ENCODE data around the gene RNF31. TPM values are rescaled to one million over a fixed set of nuclear protein-coding genes. Genes with fewer than 3 reads are reported as not detected.

The RNF31 gene
- polyA plus RNA-seq, result 69.6 and 98.7 TPM in 2 replicates
- 40.2 and 42.1 TPM in 2 replicates for polyA minus RNA-seq

DNA sequence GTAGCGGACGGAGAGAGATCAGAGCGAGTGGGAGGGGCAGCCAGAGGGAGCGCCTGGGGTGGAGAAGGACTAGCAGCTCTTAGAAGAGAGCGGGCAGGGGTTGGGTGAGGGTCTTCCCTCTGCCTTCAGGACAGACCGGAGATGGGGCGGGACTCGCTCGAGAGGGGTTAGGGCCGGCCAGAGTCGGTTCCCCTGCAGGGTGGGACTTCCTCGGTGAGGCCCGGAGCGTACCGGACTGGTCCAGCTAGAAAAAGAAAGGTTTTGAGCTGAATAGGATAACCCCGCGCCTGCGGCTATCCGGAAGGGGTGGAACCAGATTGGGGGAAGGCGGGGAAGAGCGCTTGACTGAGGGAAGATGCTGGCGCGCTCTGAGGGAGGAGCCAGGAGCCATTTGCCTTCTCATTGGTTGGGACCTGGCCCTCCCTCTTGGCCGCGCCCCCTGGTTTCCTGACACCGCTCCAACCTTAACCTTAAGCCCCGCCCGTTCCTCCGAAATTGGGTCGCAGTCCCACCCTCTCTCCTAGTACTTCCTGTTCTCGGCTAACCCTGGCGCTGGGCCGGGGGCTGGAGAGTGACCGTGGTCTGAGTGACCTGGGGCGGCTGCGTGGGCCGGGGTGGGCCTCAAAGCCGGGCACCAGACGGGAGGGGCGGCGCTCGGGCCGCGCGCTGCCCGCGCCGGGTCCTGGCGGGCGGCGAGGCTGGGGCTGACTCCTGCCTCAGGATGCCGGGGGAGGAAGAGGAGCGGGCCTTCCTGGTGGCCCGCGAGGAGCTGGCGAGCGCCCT, at the start of gene RNF31:
TSS of gene RNF31 (plus strand) at position 521 of the 783 bp plus-strand sequence. CDS start at position 722, 201 bp downstream.
- peak within 1 kb of the TSS; percentile 79 for H3K27ac ChIP-seq (ENCODE audit: low read length)
- H4K20me1 ChIP-seq (ENCODE audit: insufficient read depth), result no peaks in the 10 kb centered on the region
- TF ChIP-seq RAD21 (conservative IDR thresholded peaks at IDR 0.05), result no peak
- TF ChIP-seq, protein P1, sequence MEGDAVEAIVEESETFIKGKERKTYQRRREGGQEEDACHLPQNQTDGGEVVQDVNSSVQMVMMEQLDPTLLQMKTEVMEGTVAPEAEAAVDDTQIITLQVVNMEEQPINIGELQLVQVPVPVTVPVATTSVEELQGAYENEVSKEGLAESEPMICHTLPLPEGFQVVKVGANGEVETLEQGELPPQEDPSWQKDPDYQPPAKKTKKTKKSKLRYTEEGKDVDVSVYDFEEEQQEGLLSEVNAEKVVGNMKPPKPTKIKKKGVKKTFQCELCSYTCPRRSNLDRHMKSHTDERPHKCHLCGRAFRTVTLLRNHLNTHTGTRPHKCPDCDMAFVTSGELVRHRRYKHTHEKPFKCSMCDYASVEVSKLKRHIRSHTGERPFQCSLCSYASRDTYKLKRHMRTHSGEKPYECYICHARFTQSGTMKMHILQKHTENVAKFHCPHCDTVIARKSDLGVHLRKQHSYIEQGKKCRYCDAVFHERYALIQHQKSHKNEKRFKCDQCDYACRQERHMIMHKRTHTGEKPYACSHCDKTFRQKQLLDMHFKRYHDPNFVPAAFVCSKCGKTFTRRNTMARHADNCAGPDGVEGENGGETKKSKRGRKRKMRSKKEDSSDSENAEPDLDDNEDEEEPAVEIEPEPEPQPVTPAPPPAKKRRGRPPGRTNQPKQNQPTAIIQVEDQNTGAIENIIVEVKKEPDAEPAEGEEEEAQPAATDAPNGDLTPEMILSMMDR (IDR thresholded peaks at IDR 0.05; ENCODE audit: poor library complexity, severe bottlenecking), result no peak
- no peak for TF ChIP-seq EP300 (conservative IDR thresholded peaks at IDR 0.05; ENCODE audit: poor library complexity, severe bottlenecking)
- TF ChIP-seq MXI1 (conservative IDR thresholded peaks at IDR 0.05; ENCODE audit: poor library complexity, severe bottlenecking), result peak; percentile 58
- no peak for TF ChIP-seq EZH2 (IDR thresholded peaks at IDR 0.05; ENCODE audit: borderline replicate concordance, insufficient read depth, low read length, poor library complexity, severe bottlenecking)
- TF ChIP-seq TAF1 (IDR thresholded peaks at IDR 0.05; ENCODE audit: low read depth), result peak; percentile 16
- TF ChIP-seq SMC3 (conservative IDR thresholded peaks at IDR 0.05; ENCODE audit: poor library complexity), result no peak
- TF ChIP-seq POLR2AphosphoS5 (IDR thresholded peaks at IDR 0.05), result peak; percentile 58
- TF ChIP-seq, protein P2, sequence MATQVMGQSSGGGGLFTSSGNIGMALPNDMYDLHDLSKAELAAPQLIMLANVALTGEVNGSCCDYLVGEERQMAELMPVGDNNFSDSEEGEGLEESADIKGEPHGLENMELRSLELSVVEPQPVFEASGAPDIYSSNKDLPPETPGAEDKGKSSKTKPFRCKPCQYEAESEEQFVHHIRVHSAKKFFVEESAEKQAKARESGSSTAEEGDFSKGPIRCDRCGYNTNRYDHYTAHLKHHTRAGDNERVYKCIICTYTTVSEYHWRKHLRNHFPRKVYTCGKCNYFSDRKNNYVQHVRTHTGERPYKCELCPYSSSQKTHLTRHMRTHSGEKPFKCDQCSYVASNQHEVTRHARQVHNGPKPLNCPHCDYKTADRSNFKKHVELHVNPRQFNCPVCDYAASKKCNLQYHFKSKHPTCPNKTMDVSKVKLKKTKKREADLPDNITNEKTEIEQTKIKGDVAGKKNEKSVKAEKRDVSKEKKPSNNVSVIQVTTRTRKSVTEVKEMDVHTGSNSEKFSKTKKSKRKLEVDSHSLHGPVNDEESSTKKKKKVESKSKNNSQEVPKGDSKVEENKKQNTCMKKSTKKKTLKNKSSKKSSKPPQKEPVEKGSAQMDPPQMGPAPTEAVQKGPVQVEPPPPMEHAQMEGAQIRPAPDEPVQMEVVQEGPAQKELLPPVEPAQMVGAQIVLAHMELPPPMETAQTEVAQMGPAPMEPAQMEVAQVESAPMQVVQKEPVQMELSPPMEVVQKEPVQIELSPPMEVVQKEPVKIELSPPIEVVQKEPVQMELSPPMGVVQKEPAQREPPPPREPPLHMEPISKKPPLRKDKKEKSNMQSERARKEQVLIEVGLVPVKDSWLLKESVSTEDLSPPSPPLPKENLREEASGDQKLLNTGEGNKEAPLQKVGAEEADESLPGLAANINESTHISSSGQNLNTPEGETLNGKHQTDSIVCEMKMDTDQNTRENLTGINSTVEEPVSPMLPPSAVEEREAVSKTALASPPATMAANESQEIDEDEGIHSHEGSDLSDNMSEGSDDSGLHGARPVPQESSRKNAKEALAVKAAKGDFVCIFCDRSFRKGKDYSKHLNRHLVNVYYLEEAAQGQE (IDR thresholded peaks at IDR 0.05; ENCODE audit: borderline replicate concordance), result peak; percentile 53
- peaks cover 9% of the 10 kb centered on the region for H3K79me2 ChIP-seq (replicated peaks; ENCODE audit: insufficient read depth, low read length)
- no peaks in the 10 kb centered on the region for H3K27me3 ChIP-seq (ENCODE audit: insufficient read depth, low read depth, low read length)
- H3K36me3 ChIP-seq (ENCODE audit: insufficient read depth, low read length), result no peaks in the 10 kb centered on the region
- H3K9me3 ChIP-seq (ENCODE audit: low read length), result no peaks in the 10 kb centered on the region
- no peaks in the 10 kb centered on the region for H3F3A ChIP-seq (ENCODE audit: insufficient read depth, low read length, poor library complexity, severe bottlenecking)
- H2AFZ ChIP-seq (ENCODE audit: low read depth, low read length), result peak within 1 kb of the TSS; percentile 95
- peak within 1 kb of the TSS; percentile 97 for H3K4me3 ChIP-seq (ENCODE audit: low read length)
- H3K9ac ChIP-seq (ENCODE audit: low read length), result peak within 1 kb of the TSS; percentile 79
- H3K4me2 ChIP-seq (ENCODE audit: low read length), result peak within 1 kb of the TSS; percentile 84
- no peaks in the 10 kb centered on the region for H3K9me2 ChIP-seq (ENCODE audit: insufficient read depth, low read length)

DNA sequence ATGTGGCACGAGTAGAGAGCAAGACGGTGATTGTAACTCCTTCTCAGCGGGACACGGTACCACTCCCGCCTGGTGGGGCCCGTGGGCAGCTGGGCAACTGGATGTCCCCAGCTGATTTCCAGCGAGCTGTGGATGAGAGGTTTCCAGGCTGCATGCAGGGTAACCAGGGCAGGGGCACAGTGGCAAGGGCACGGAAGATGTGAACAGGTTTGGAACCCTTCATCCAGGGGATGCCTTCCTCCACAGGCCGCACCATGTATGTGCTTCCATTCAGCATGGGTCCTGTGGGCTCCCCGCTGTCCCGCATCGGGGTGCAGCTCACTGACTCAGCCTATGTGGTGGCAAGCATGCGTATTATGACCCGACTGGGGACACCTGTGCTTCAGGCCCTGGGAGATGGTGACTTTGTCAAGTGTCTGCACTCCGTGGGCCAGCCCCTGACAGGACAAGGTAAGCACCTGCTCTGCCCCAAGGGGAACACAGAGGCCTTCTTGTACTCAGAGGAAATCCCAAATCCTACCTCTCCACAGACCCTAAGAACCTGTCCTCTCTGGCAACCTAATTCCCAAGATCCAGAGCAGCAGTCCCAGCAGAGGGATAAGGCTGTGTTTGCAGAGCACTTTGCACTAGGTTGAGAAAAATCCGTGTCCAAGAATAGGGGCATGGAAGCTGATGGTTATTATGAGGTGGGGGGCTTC, 48.9 kb upstream of the RNF31 start:
- no peaks in the 10 kb centered on the region for H3F3A ChIP-seq (ENCODE audit: insufficient read depth, low read length, poor library complexity, severe bottlenecking)
- no peak for TF ChIP-seq RAD21 (conservative IDR thresholded peaks at IDR 0.05)
- TF ChIP-seq, protein P1 (IDR thresholded peaks at IDR 0.05; ENCODE audit: poor library complexity, severe bottlenecking), result no peak
- no peak for TF ChIP-seq TAF1 (IDR thresholded peaks at IDR 0.05; ENCODE audit: low read depth)
- no peak for TF ChIP-seq EZH2 (IDR thresholded peaks at IDR 0.05; ENCODE audit: borderline replicate concordance, insufficient read depth, low read length, poor library complexity, severe bottlenecking)
- no peak for TF ChIP-seq POLR2AphosphoS5 (IDR thresholded peaks at IDR 0.05)
- no peak for TF ChIP-seq SMC3 (conservative IDR thresholded peaks at IDR 0.05; ENCODE audit: poor library complexity)
- no peak for TF ChIP-seq EP300 (conservative IDR thresholded peaks at IDR 0.05; ENCODE audit: poor library complexity, severe bottlenecking)
- TF ChIP-seq, protein P2 (IDR thresholded peaks at IDR 0.05; ENCODE audit: borderline replicate concordance), result no peak
- TF ChIP-seq MXI1 (conservative IDR thresholded peaks at IDR 0.05; ENCODE audit: poor library complexity, severe bottlenecking), result no peak
- no peak overlapping the region for H3K4me3 ChIP-seq (ENCODE audit: low read length)
- no peaks in the 10 kb centered on the region for H3K9me3 ChIP-seq (ENCODE audit: low read length)
- H3K9me2 ChIP-seq (ENCODE audit: insufficient read depth, low read length), result no peaks in the 10 kb centered on the region
- peaks cover 16% of the 10 kb centered on the region for H3K27me3 ChIP-seq (ENCODE audit: insufficient read depth, low read depth, low read length)
- no peak overlapping the region for H3K4me2 ChIP-seq (ENCODE audit: low read length)
- H4K20me1 ChIP-seq (ENCODE audit: insufficient read depth), result no peaks in the 10 kb centered on the region
- no peak overlapping the region for H2AFZ ChIP-seq (ENCODE audit: low read depth, low read length)
- no peak overlapping the region for H3K9ac ChIP-seq (ENCODE audit: low read length)
- H3K36me3 ChIP-seq (ENCODE audit: insufficient read depth, low read length), result no peaks in the 10 kb centered on the region
- no peak overlapping the region for H3K27ac ChIP-seq (ENCODE audit: low read length)
- H3K79me2 ChIP-seq (replicated peaks; ENCODE audit: insufficient read depth, low read length), result no peaks in the 10 kb centered on the region

All from neural cell (in vitro differentiated cells).